ENCODE measurements around the gene ZEB2.

Gene ZEB2

GRCh38 chr2:144357623-144358373 is 162.1 kb downstream of the ZEB2 start:
- Histone ChIP-seq H3K27ac (ENCODE audit: low read length) (no peak overlapping the region), H3K4me1 (ENCODE audit: control insufficient read depth in 1 of 2, insufficient read depth in 2 of 2, low read length in 2 of 2) (no peaks in the 10 kb centered on the region), H3K27me3 (ENCODE audit: low read depth, low read length) (no peaks in the 10 kb centered on the region), H3K4me3 (ENCODE audit: low read depth in 1 of 2, low read length in 2 of 2) (no peak overlapping the region), H3K9me3 (ENCODE audit: control insufficient read depth in 1 of 2, low read length in 2 of 2) (no peaks in the 10 kb centered on the region), H3K36me3 (ENCODE audit: control insufficient read depth in 1 of 2, insufficient read depth in 2 of 2, low read length in 2 of 2) (no peaks in the 10 kb centered on the region)

- no peaks in the 10 kb centered on the region for H3K36me3 ChIP-seq (ENCODE audit: control insufficient read depth in 1 of 2, insufficient read depth in 2 of 2, low read length in 2 of 2)
- no peaks in the 10 kb centered on the region for H3K27me3 ChIP-seq (ENCODE audit: low read depth, low read length)
- no peaks in the 10 kb centered on the region for H3K4me1 ChIP-seq (ENCODE audit: control insufficient read depth in 1 of 2, insufficient read depth in 2 of 2, low read length in 2 of 2)
- H3K9me3 ChIP-seq (ENCODE audit: control insufficient read depth in 1 of 2, low read length in 2 of 2), result no peaks in the 10 kb centered on the region
- H3K4me3 ChIP-seq (ENCODE audit: low read depth in 1 of 2, low read length in 2 of 2), result no peak overlapping the region
- H3K27ac ChIP-seq (ENCODE audit: low read length), result no peak overlapping the region
These were observed 163.5 kb downstream of the ZEB2 start for GRCh38 chr2:144356402-144356801.

- no peaks in the 10 kb centered on the region for H3K9me3 ChIP-seq (ENCODE audit: control insufficient read depth in 1 of 2, low read length in 2 of 2)
- H3K27ac ChIP-seq (ENCODE audit: low read length), result no peak overlapping the region
- no peak overlapping the region for H3K4me3 ChIP-seq (ENCODE audit: low read depth in 1 of 2, low read length in 2 of 2)
- no peaks in the 10 kb centered on the region for H3K36me3 ChIP-seq (ENCODE audit: control insufficient read depth in 1 of 2, insufficient read depth in 2 of 2, low read length in 2 of 2)
- no peaks in the 10 kb centered on the region for H3K4me1 ChIP-seq (ENCODE audit: control insufficient read depth in 1 of 2, insufficient read depth in 2 of 2, low read length in 2 of 2)
- no peaks in the 10 kb centered on the region for H3K27me3 ChIP-seq (ENCODE audit: low read depth, low read length)
These were observed 165.0 kb downstream of the ZEB2 start for GRCh38 chr2:144354953-144355352.

- no peaks in the 10 kb centered on the region for H3K4me1 ChIP-seq (ENCODE audit: control insufficient read depth in 1 of 2, insufficient read depth in 2 of 2, low read length in 2 of 2)
- no peak overlapping the region for H3K27ac ChIP-seq (ENCODE audit: low read length)
- no peaks in the 10 kb centered on the region for H3K9me3 ChIP-seq (ENCODE audit: control insufficient read depth in 1 of 2, low read length in 2 of 2)
- no peaks in the 10 kb centered on the region for H3K27me3 ChIP-seq (ENCODE audit: low read depth, low read length)
- H3K4me3 ChIP-seq (ENCODE audit: low read depth in 1 of 2, low read length in 2 of 2), result no peak overlapping the region
- H3K36me3 ChIP-seq (ENCODE audit: control insufficient read depth in 1 of 2, insufficient read depth in 2 of 2, low read length in 2 of 2), result no peaks in the 10 kb centered on the region
These were observed 168.2 kb downstream of the ZEB2 start for GRCh38 chr2:144351687-144352086.

GRCh38 chr2:144350151-144350802 is 169.6 kb downstream of the ZEB2 start:
- Histone ChIP-seq H3K36me3 (ENCODE audit: control insufficient read depth in 1 of 2, insufficient read depth in 2 of 2, low read length in 2 of 2) (no peaks in the 10 kb centered on the region), H3K4me1 (ENCODE audit: control insufficient read depth in 1 of 2, insufficient read depth in 2 of 2, low read length in 2 of 2) (no peaks in the 10 kb centered on the region), H3K27ac (ENCODE audit: low read length) (no peak overlapping the region), H3K4me3 (ENCODE audit: low read depth in 1 of 2, low read length in 2 of 2) (no peak overlapping the region), H3K27me3 (ENCODE audit: low read depth, low read length) (no peaks in the 10 kb centered on the region), H3K9me3 (ENCODE audit: control insufficient read depth in 1 of 2, low read length in 2 of 2) (no peaks in the 10 kb centered on the region)

- no peak overlapping the region for H3K4me3 ChIP-seq (ENCODE audit: low read depth in 1 of 2, low read length in 2 of 2)
- no peak overlapping the region for H3K27ac ChIP-seq (ENCODE audit: low read length)
- no peaks in the 10 kb centered on the region for H3K9me3 ChIP-seq (ENCODE audit: control insufficient read depth in 1 of 2, low read length in 2 of 2)
- no peaks in the 10 kb centered on the region for H3K36me3 ChIP-seq (ENCODE audit: control insufficient read depth in 1 of 2, insufficient read depth in 2 of 2, low read length in 2 of 2)
- no peaks in the 10 kb centered on the region for H3K27me3 ChIP-seq (ENCODE audit: low read depth, low read length)
- H3K4me1 ChIP-seq (ENCODE audit: control insufficient read depth in 1 of 2, insufficient read depth in 2 of 2, low read length in 2 of 2), result no peaks in the 10 kb centered on the region
These were observed 170.2 kb downstream of the ZEB2 start for GRCh38 chr2:144349674-144350073.

GRCh38 chr2:144348846-144349245 is 171.1 kb downstream of the ZEB2 start:
- Histone ChIP-seq H3K4me1 (ENCODE audit: control insufficient read depth in 1 of 2, insufficient read depth in 2 of 2, low read length in 2 of 2) (no peaks in the 10 kb centered on the region), H3K4me3 (ENCODE audit: low read depth in 1 of 2, low read length in 2 of 2) (no peak overlapping the region), H3K27ac (ENCODE audit: low read length) (no peak overlapping the region), H3K36me3 (ENCODE audit: control insufficient read depth in 1 of 2, insufficient read depth in 2 of 2, low read length in 2 of 2) (no peaks in the 10 kb centered on the region), H3K27me3 (ENCODE audit: low read depth, low read length) (no peaks in the 10 kb centered on the region), H3K9me3 (ENCODE audit: control insufficient read depth in 1 of 2, low read length in 2 of 2) (no peaks in the 10 kb centered on the region)

- H3K4me1 ChIP-seq (ENCODE audit: control insufficient read depth in 1 of 2, insufficient read depth in 2 of 2, low read length in 2 of 2), result no peaks in the 10 kb centered on the region
- no peaks in the 10 kb centered on the region for H3K36me3 ChIP-seq (ENCODE audit: control insufficient read depth in 1 of 2, insufficient read depth in 2 of 2, low read length in 2 of 2)
- no peaks in the 10 kb centered on the region for H3K9me3 ChIP-seq (ENCODE audit: control insufficient read depth in 1 of 2, low read length in 2 of 2)
- no peaks in the 10 kb centered on the region for H3K27me3 ChIP-seq (ENCODE audit: low read depth, low read length)
- H3K4me3 ChIP-seq (ENCODE audit: low read depth in 1 of 2, low read length in 2 of 2), result no peak overlapping the region
- no peak overlapping the region for H3K27ac ChIP-seq (ENCODE audit: low read length)
These were observed 173.7 kb downstream of the ZEB2 start for GRCh38 chr2:144346229-144346628.

- Histone ChIP-seq H3K9me3 (ENCODE audit: control insufficient read depth in 1 of 2, low read length in 2 of 2) (no peaks in the 10 kb centered on the region), H3K27me3 (ENCODE audit: low read depth, low read length) (no peaks in the 10 kb centered on the region), H3K4me3 (ENCODE audit: low read depth in 1 of 2, low read length in 2 of 2) (no peak overlapping the region), H3K27ac (ENCODE audit: low read length) (no peak overlapping the region), H3K4me1 (ENCODE audit: control insufficient read depth in 1 of 2, insufficient read depth in 2 of 2, low read length in 2 of 2) (no peaks in the 10 kb centered on the region), H3K36me3 (ENCODE audit: control insufficient read depth in 1 of 2, insufficient read depth in 2 of 2, low read length in 2 of 2) (no peaks in the 10 kb centered on the region)
These were observed 176.8 kb downstream of the ZEB2 start for GRCh38 chr2:144343145-144343544.

- H3K4me1 ChIP-seq (ENCODE audit: control insufficient read depth in 1 of 2, insufficient read depth in 2 of 2, low read length in 2 of 2), result no peaks in the 10 kb centered on the region
- no peaks in the 10 kb centered on the region for H3K27me3 ChIP-seq (ENCODE audit: low read depth, low read length)
- no peak overlapping the region for H3K4me3 ChIP-seq (ENCODE audit: low read depth in 1 of 2, low read length in 2 of 2)
- no peaks in the 10 kb centered on the region for H3K36me3 ChIP-seq (ENCODE audit: control insufficient read depth in 1 of 2, insufficient read depth in 2 of 2, low read length in 2 of 2)
- H3K27ac ChIP-seq (ENCODE audit: low read length), result no peak overlapping the region
- no peaks in the 10 kb centered on the region for H3K9me3 ChIP-seq (ENCODE audit: control insufficient read depth in 1 of 2, low read length in 2 of 2)
These were observed 178.4 kb downstream of the ZEB2 start for GRCh38 chr2:144341538-144341937.

GRCh38 chr2:144339048-144339447 is 180.9 kb downstream of the ZEB2 start:
- Histone ChIP-seq H3K4me3 (ENCODE audit: low read depth in 1 of 2, low read length in 2 of 2) (no peak overlapping the region), H3K4me1 (ENCODE audit: control insufficient read depth in 1 of 2, insufficient read depth in 2 of 2, low read length in 2 of 2) (no peaks in the 10 kb centered on the region), H3K36me3 (ENCODE audit: control insufficient read depth in 1 of 2, insufficient read depth in 2 of 2, low read length in 2 of 2) (no peaks in the 10 kb centered on the region), H3K9me3 (ENCODE audit: control insufficient read depth in 1 of 2, low read length in 2 of 2) (no peaks in the 10 kb centered on the region), H3K27ac (ENCODE audit: low read length) (no peak overlapping the region), H3K27me3 (ENCODE audit: low read depth, low read length) (no peaks in the 10 kb centered on the region)

GRCh38 chr2:144334551-144334950 is 185.4 kb downstream of the ZEB2 start:
- Histone ChIP-seq H3K36me3 (ENCODE audit: control insufficient read depth in 1 of 2, insufficient read depth in 2 of 2, low read length in 2 of 2) (no peaks in the 10 kb centered on the region), H3K9me3 (ENCODE audit: control insufficient read depth in 1 of 2, low read length in 2 of 2) (no peaks in the 10 kb centered on the region), H3K27ac (ENCODE audit: low read length) (no peak overlapping the region), H3K4me3 (ENCODE audit: low read depth in 1 of 2, low read length in 2 of 2) (no peak overlapping the region), H3K27me3 (ENCODE audit: low read depth, low read length) (no peaks in the 10 kb centered on the region), H3K4me1 (ENCODE audit: control insufficient read depth in 1 of 2, insufficient read depth in 2 of 2, low read length in 2 of 2) (peaks cover 5 to 12% of the 10 kb centered on the region in 2 donors)
